IMR-90 (cell line): ENCODE results near the gene KRTAP19-2. TPM values are rescaled to one million over a fixed set of nuclear protein-coding genes. Genes with fewer than 3 reads are reported as not detected.

ENCODE experiments used
- ATAC-seq: fragments of 200-7000 bp; cut with Tn5 transposase; 2 replicates; pipeline ENCODE4 v1.9.1; 2020; ENCODE audit warnings: low read depth, mild to moderate bottlenecking, moderate library complexity
- BruUV-seq: library from RNA; stranded (reverse); fragments of 400-500 nt; replicated peaks from 2 replicates; lab custom pipeline; 2021; lab: Mats Ljungman, UMichigan
- CTCF ChIA-PET: fragments of 300-600 bp; formaldehyde crosslinking; extraction: SDS; loops from one replicate; lab custom pipeline; 2021; ENCODE audit warnings: antibody characterized with exemption; lab: Yijun Ruan, JAX
- POLR2A ChIA-PET: fragments of 300-600 bp; sonication (Branson Sonifier 250); formaldehyde crosslinking; loops from one replicate; lab custom pipeline; 2022; ENCODE audit warnings: antibody characterized with exemption; ENCODE audit not compliant: unreplicated experiment; lab: Charles Lee
- DNase-seq: peaks from one replicate; pipeline ENCODE4 v3.0.0; 2013
- H2AFZ ChIP-seq: replicated peaks from 2 replicates; pipeline ENCODE3; 2013; ENCODE audit warnings: low read length, mild to moderate bottlenecking; ENCODE audit not compliant: poor library complexity
- H2AK5ac ChIP-seq: 2 replicates; pipeline ENCODE4 v1.6.1; 2013; ENCODE audit warnings: low read depth, low read length, inconsistent platforms
- H2AK9ac ChIP-seq: replicated peaks from 2 replicates; pipeline ENCODE3; 2013; ENCODE audit warnings: mild to moderate bottlenecking, low read depth, low read length, moderate library complexity; ENCODE audit not compliant: poor library complexity
- H2BK120ac ChIP-seq: 2 replicates; pipeline ENCODE4 v1.6.1; 2013; ENCODE audit warnings: low read depth, low read length, inconsistent platforms
- H2BK15ac ChIP-seq: 3 replicates; pipeline ENCODE4 v1.6.1; 2013; ENCODE audit warnings: low read depth, low read length, inconsistent platforms
- H2BK20ac ChIP-seq: 2 replicates; pipeline ENCODE4 v1.6.1; 2013; ENCODE audit warnings: low read depth, mild to moderate bottlenecking, inconsistent platforms, low read length, moderate library complexity
- H2BK5ac ChIP-seq: 2 replicates; pipeline ENCODE4 v1.6.1; 2013; ENCODE audit warnings: mild to moderate bottlenecking, low read depth, low read length, inconsistent platforms; ENCODE audit not compliant: poor library complexity, severe bottlenecking
- H3K14ac ChIP-seq: replicated peaks from 2 replicates; pipeline ENCODE4 v1.6.1; 2013; ENCODE audit warnings: low read depth, low read length, inconsistent platforms
- H3K18ac ChIP-seq: 2 replicates; pipeline ENCODE4 v1.6.1; 2013; ENCODE audit warnings: low read depth, low read length, control low read depth
- H3K23ac ChIP-seq: 2 replicates; pipeline ENCODE4 v1.6.1; 2013; ENCODE audit warnings: low read depth, low read length, inconsistent platforms
- H3K27ac ChIP-seq: 2 replicates; pipeline ENCODE4 v1.5.1; 2013; ENCODE audit warnings: mild to moderate bottlenecking, control low read depth, low read length; ENCODE audit not compliant: insufficient read depth
- H3K27me3 ChIP-seq: 2 replicates; pipeline ENCODE4 v1.6.1; 2013; ENCODE audit warnings: low read length; ENCODE audit not compliant: control insufficient read depth, insufficient read depth
- H3K36me3 ChIP-seq: 2 replicates; pipeline ENCODE4 v1.6.1; 2013; ENCODE audit warnings: low read length, mixed read lengths; ENCODE audit not compliant: control insufficient read depth, insufficient read depth
- H3K4ac ChIP-seq: 2 replicates; pipeline ENCODE4 v1.6.1; 2013; ENCODE audit warnings: low read depth, low read length, inconsistent platforms
- H3K4me1 ChIP-seq: 2 replicates; pipeline ENCODE4 v1.6.1; 2013; ENCODE audit warnings: low read length, mixed read lengths; ENCODE audit not compliant: control insufficient read depth, insufficient read depth
- H3K4me2 ChIP-seq: 2 replicates; pipeline ENCODE4 v1.6.1; 2013; ENCODE audit warnings: low read depth, mild to moderate bottlenecking, control low read depth, low read length, moderate library complexity
- H3K4me3 ChIP-seq: 2 replicates; pipeline ENCODE4 v1.5.1; 2013; ENCODE audit warnings: low read depth, mild to moderate bottlenecking, control low read depth, low read length, moderate library complexity; ENCODE audit not compliant: insufficient read depth
- H3K56ac ChIP-seq: 2 replicates; pipeline ENCODE4 v1.6.1; 2013; ENCODE audit warnings: low read length, inconsistent platforms; ENCODE audit not compliant: insufficient read depth; ENCODE audit errors: extremely low read depth
- H3K79me1 ChIP-seq, 2 experiments: 2 replicates each; pipeline ENCODE4 v1.6.1; 2013; ENCODE audit warnings: low read length in 2 of 2, inconsistent platforms in 1 of 2, low read depth in 1 of 2
- H3K9ac ChIP-seq: 2 replicates; pipeline ENCODE4 v1.6.1; 2013; ENCODE audit warnings: low read depth, low read length, control low read depth
- H3K9me1 ChIP-seq: 2 replicates; pipeline ENCODE4 v1.6.1; 2013; ENCODE audit warnings: low read length, inconsistent platforms; ENCODE audit not compliant: insufficient read depth
- H3K9me3 ChIP-seq: 2 replicates; pipeline ENCODE4 v1.6.1; 2013; ENCODE audit warnings: low read length; ENCODE audit not compliant: control insufficient read depth, insufficient read depth
- H4K20me1 ChIP-seq: 2 replicates; pipeline ENCODE4 v1.6.1; 2013; ENCODE audit warnings: low read length, inconsistent platforms; ENCODE audit not compliant: insufficient read depth
- H4K5ac ChIP-seq: 2 replicates; pipeline ENCODE4 v1.6.1; 2013; ENCODE audit warnings: mild to moderate bottlenecking, low read depth, low read length, control low read depth
- H4K8ac ChIP-seq, 2 experiments: 2 replicates each; pipeline ENCODE4 v1.6.1; 2013; ENCODE audit warnings: low read depth in 2 of 2, low read length in 2 of 2, control low read depth in 1 of 2, inconsistent platforms in 1 of 2
- H4K91ac ChIP-seq: 2 replicates; pipeline ENCODE4 v1.6.1; 2013; ENCODE audit warnings: low read depth, low read length, inconsistent platforms; ENCODE audit not compliant: insufficient read depth
- CEBPB ChIP-seq: IDR thresholded peaks from 2 replicates; pipeline ENCODE4 v1.6.1; 2012; ENCODE audit warnings: low read depth, low read length, improper control_type of control experiment
- CHD1 ChIP-seq: IDR thresholded peaks from 2 replicates; pipeline ENCODE4 v1.6.1; 2012; ENCODE audit warnings: low read depth, low read length, improper control_type of control experiment
- MXI1 ChIP-seq: IDR thresholded peaks from 2 replicates; pipeline ENCODE4 v1.6.1; 2012; ENCODE audit warnings: low read depth, mild to moderate bottlenecking, low read length, moderate library complexity, borderline replicate concordance
- POLR2A ChIP-seq: IDR thresholded peaks from 2 replicates; pipeline ENCODE4 v1.6.1; 2012; ENCODE audit warnings: mild to moderate bottlenecking, low read depth, low read length
- RFX5 ChIP-seq: IDR thresholded peaks from 2 replicates; pipeline ENCODE4 v1.8.0; 2012; ENCODE audit warnings: low read depth, mild to moderate bottlenecking, low read length, moderate library complexity
- WGBS, 2 experiments: methylation state at CpG; one replicate each; pipeline versions ENCODE4 v1.1.5 to v1.1.7; 2013; ENCODE audit warnings: missing lambda C conversion rate in 2 of 2; ENCODE audit not compliant: insufficient read length in 1 of 2; ENCODE audit errors: extremely low coverage in 2 of 2; 5-methylcytosine and 5-hydroxymethylcytosine counted together
- dilution Hi-C: fragments of 300-500 bp; cut with HindIII; formaldehyde crosslinking; loops from one replicate; pipeline ENCODE4 v1.14.3; 2018; ENCODE audit warnings: low sequenced_read_pairs; ENCODE audit not compliant: unreplicated experiment
- in situ Hi-C: fragments of 300-500 bp; cut with MboI; formaldehyde crosslinking; loops from 3 replicates; pipeline ENCODE4 v1.14.3; 2019; ENCODE audit warnings: low sequenced_read_pairs, inconsistent platforms, mixed read lengths
- intact Hi-C: fragments of 100-400 bp; cut with micrococcal nuclease; formaldehyde crosslinking; loops from 2 replicates; pipeline ENCODE4 v1.10.0; 2022
- polyA plus RNA-seq, 3 experiments: library from polyadenylated mRNA; depleted of rRNA; stranded (reverse); fragments of >200 nt; gene quantifications; 2 replicates each; pipeline ENCODE4 v1.2.3, GENCODE V29; 2012; ENCODE audit warnings: low replicate concordance in 1 of 3
- total RNA-seq: library from RNA; depleted of rRNA; stranded (reverse); fragments of >200 nt; gene quantifications from 2 replicates; pipeline ENCODE4 v1.2.3, GENCODE V29; 2012

The KRTAP19-2 gene
- total and polyA plus RNA-seq, 2 of the 4 experiments (the other 2 are of a cell fraction): not detected

DNA sequence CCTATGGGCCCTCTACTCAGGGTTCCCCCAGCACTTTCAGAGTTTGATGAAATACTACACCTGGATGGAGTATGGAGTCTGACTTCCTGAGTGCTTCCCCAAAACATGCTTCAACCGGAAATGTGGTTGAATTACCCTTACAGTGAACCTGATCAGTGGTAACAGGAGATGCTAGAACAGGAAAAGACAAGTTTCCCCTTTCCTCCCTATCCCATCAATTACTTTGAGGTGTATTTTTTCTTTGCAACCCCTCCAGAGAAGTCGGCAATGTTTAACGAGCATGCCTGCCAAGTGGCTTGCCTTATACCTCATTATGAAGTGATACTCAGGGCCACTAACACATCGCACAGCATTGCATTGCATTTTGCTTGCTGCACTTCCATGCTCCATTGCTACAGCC lies 40.2 kb downstream of the KRTAP19-2 start:
- no peak overlapping the region for H3K4me3 ChIP-seq
- no peak overlapping the region for H3K4ac ChIP-seq
- no peak overlapping the region for H4K91ac ChIP-seq
- no peak for ATAC-seq
- dilution Hi-C loops: no loop called here
- H3K4me2 ChIP-seq: no peak overlapping the region
- in situ Hi-C loops: no loop called here
- no peak overlapping the region for H3K56ac ChIP-seq
- H4K20me1 ChIP-seq: no peaks in the 10 kb centered on the region
- H3K79me1 ChIP-seq: no peaks in the 10 kb centered on the region
- DNase-seq: no peak
- no peak overlapping the region for H2BK5ac ChIP-seq
- CTCF ChIA-PET: no interaction called here
- H3K14ac ChIP-seq: no peak overlapping the region
- H2BK15ac ChIP-seq: no peak overlapping the region
- no peak overlapping the region for H3K27ac ChIP-seq
- no peak overlapping the region for H4K5ac ChIP-seq
- WGBS, 2 experiments: 40% methylated on average over 1 of the region's 4 CpGs; no CpG with 5 or more reads in 1 of the 2 experiments
- H3K18ac ChIP-seq: no peak overlapping the region
- H3K9ac ChIP-seq: no peak overlapping the region
- no peak overlapping the region for H2BK20ac ChIP-seq
- H4K8ac ChIP-seq: no peak overlapping the region
- H3K9me1 ChIP-seq: no peaks in the 10 kb centered on the region
- H3K27me3 ChIP-seq: no peaks in the 10 kb centered on the region
- no peak overlapping the region for H2AK5ac ChIP-seq
- peaks cover 6% of the 10 kb centered on the region; the same call in 1 of the 2 replicates for H3K9me3 ChIP-seq
- H2BK120ac ChIP-seq: no peak overlapping the region
- no peaks in the 10 kb centered on the region for H3K4me1 ChIP-seq
- TF ChIP-seq MXI1 (no peak), CHD1 (no peak), RFX5 (no peak), POLR2A (no peak), CEBPB (no peak)
- intact Hi-C loops: no loop called here
- H2AFZ ChIP-seq: no peak overlapping the region
- no peak overlapping the region for H3K23ac ChIP-seq
- H3K36me3 ChIP-seq: no peaks in the 10 kb centered on the region
- H2AK9ac ChIP-seq: no peak overlapping the region
- POLR2A ChIA-PET: no interaction called here
- no TSS peak for BruUV-seq
